ENCODE measurements around the gene SLC5A10.
"Not testable (repeated sequence)": the region's sequence is repeated elsewhere in the genome, so short reads cannot be mapped to it uniquely, and the experiment has no call there.

DNA sequence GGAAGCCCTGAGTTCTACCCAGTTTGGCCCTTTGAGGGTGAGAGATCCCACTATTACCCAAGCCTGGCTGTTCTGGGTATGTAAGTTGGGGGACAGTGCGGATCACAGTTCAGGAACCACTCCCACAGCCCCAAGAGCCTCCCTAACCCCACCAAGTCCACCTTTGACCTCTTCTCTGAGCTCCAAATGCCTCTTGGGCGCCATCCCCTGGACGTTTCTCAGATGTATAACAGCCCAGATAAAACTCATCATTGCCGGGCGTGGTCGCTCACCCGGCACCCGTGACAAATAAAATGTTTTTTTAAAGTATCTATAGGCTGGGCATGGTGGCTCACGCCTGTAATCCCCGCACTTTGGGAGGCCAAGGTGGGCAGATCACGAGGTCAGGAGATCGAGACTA lies 103.5 kb downstream of the SLC5A10 start:
- not testable (repeated sequence) for TF ChIP-seq RCOR1 (IDR thresholded peaks at IDR 0.05; ENCODE audit: low read length); RXRA (IDR thresholded peaks at IDR 0.05; ENCODE audit: borderline replicate concordance, low read depth); CHD2 (IDR thresholded peaks at IDR 0.05; ENCODE audit: low read length, partially characterized antibody); NRF1 (IDR thresholded peaks at IDR 0.05; ENCODE audit: low read depth, low read length); TAF1 (IDR thresholded peaks at IDR 0.05; ENCODE audit: borderline replicate concordance, low read depth, low read length); GATA2 (CRISPR knock-in tag; IDR thresholded peaks at IDR 0.05); EZH2phosphoT487 (IDR thresholded peaks at IDR 0.05; ENCODE audit: borderline replicate concordance, low read depth); TCF12 (IDR thresholded peaks at IDR 0.05); RFX5 (IDR thresholded peaks at IDR 0.05; ENCODE audit: low read length)
- TF ChIP-seq, protein P1, sequence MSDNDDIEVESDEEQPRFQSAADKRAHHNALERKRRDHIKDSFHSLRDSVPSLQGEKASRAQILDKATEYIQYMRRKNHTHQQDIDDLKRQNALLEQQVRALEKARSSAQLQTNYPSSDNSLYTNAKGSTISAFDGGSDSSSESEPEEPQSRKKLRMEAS (IDR thresholded peaks at IDR 0.05; ENCODE audit: low read depth), result not testable (repeated sequence)
- TF ChIP-seq, protein P2, sequence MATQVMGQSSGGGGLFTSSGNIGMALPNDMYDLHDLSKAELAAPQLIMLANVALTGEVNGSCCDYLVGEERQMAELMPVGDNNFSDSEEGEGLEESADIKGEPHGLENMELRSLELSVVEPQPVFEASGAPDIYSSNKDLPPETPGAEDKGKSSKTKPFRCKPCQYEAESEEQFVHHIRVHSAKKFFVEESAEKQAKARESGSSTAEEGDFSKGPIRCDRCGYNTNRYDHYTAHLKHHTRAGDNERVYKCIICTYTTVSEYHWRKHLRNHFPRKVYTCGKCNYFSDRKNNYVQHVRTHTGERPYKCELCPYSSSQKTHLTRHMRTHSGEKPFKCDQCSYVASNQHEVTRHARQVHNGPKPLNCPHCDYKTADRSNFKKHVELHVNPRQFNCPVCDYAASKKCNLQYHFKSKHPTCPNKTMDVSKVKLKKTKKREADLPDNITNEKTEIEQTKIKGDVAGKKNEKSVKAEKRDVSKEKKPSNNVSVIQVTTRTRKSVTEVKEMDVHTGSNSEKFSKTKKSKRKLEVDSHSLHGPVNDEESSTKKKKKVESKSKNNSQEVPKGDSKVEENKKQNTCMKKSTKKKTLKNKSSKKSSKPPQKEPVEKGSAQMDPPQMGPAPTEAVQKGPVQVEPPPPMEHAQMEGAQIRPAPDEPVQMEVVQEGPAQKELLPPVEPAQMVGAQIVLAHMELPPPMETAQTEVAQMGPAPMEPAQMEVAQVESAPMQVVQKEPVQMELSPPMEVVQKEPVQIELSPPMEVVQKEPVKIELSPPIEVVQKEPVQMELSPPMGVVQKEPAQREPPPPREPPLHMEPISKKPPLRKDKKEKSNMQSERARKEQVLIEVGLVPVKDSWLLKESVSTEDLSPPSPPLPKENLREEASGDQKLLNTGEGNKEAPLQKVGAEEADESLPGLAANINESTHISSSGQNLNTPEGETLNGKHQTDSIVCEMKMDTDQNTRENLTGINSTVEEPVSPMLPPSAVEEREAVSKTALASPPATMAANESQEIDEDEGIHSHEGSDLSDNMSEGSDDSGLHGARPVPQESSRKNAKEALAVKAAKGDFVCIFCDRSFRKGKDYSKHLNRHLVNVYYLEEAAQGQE (IDR thresholded peaks at IDR 0.05; ENCODE audit: low read depth, low read length), result not testable (repeated sequence)
- TF ChIP-seq, protein P3, sequence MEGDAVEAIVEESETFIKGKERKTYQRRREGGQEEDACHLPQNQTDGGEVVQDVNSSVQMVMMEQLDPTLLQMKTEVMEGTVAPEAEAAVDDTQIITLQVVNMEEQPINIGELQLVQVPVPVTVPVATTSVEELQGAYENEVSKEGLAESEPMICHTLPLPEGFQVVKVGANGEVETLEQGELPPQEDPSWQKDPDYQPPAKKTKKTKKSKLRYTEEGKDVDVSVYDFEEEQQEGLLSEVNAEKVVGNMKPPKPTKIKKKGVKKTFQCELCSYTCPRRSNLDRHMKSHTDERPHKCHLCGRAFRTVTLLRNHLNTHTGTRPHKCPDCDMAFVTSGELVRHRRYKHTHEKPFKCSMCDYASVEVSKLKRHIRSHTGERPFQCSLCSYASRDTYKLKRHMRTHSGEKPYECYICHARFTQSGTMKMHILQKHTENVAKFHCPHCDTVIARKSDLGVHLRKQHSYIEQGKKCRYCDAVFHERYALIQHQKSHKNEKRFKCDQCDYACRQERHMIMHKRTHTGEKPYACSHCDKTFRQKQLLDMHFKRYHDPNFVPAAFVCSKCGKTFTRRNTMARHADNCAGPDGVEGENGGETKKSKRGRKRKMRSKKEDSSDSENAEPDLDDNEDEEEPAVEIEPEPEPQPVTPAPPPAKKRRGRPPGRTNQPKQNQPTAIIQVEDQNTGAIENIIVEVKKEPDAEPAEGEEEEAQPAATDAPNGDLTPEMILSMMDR (IDR thresholded peaks at IDR 0.05), result not testable (repeated sequence)
